ENCODE measurements around the gene ARVCF. TPM values are rescaled to one million over a fixed set of nuclear protein-coding genes. Genes with fewer than 3 reads are reported as not detected.

ARVCF gene
- total RNA-seq, 4 donors from 2014 or later, result 34.5 to 123 (median 111) TPM

GRCh38 chr22:19942157-19943081, 74.2 kb downstream of the ARVCF start:
- TF ChIP-seq, protein P1, sequence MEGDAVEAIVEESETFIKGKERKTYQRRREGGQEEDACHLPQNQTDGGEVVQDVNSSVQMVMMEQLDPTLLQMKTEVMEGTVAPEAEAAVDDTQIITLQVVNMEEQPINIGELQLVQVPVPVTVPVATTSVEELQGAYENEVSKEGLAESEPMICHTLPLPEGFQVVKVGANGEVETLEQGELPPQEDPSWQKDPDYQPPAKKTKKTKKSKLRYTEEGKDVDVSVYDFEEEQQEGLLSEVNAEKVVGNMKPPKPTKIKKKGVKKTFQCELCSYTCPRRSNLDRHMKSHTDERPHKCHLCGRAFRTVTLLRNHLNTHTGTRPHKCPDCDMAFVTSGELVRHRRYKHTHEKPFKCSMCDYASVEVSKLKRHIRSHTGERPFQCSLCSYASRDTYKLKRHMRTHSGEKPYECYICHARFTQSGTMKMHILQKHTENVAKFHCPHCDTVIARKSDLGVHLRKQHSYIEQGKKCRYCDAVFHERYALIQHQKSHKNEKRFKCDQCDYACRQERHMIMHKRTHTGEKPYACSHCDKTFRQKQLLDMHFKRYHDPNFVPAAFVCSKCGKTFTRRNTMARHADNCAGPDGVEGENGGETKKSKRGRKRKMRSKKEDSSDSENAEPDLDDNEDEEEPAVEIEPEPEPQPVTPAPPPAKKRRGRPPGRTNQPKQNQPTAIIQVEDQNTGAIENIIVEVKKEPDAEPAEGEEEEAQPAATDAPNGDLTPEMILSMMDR (IDR thresholded peaks at IDR 0.05), result no peak
- TF ChIP-seq POLR2A (IDR thresholded peaks at IDR 0.05), result peak in 1 of 2 donors; percentile 41
- Histone ChIP-seq H3K36me3 (no peaks in the 10 kb centered on the region), H3K9me3 (no peaks in the 10 kb centered on the region), H3K4me3 (replicated peaks in 1 of 3) (peak overlapping the region; percentile 28 to 73 (median 56)), H3K27ac (peak overlapping the region; percentile 87 to 89 (median 89)), H3K27me3 (no peaks in the 10 kb centered on the region), H3K4me1 (peaks cover 32 to 33% of the 10 kb centered on the region in 2 donors)
- intact Hi-C loops (cut with DNase I), result no loop called here
- 3% methylated on average over 7 to 8 of the region's 8 CpGs for WGBS, 2 donors
- peak; percentile 48 to 56 for DNase-seq

- H3K27me3 ChIP-seq, result no peaks in the 10 kb centered on the region
- WGBS, 2 donors, result 0 to 1% methylated on average over 11 to 23 of the region's 63 CpGs
- intact Hi-C loops (cut with DNase I), result no loop called here
- H3K36me3 ChIP-seq, result no peaks in the 10 kb centered on the region
- peaks cover 30% of the 10 kb centered on the region in 2 donors for H3K4me1 ChIP-seq
- H3K4me3 ChIP-seq (replicated peaks in 1 of 3), result peak within 1 kb of the TSS; percentile 28 to 73 (median 56)
- peak within 1 kb of the TSS; percentile 87 to 89 (median 89) for H3K27ac ChIP-seq
- peak; percentile 63 to 75 for DNase-seq
- TF ChIP-seq, protein P1 (IDR thresholded peaks at IDR 0.05), result no peak
- TF ChIP-seq POLR2A (IDR thresholded peaks at IDR 0.05), result peak in 1 of 2 donors; percentile 64
- H3K9me3 ChIP-seq, result no peaks in the 10 kb centered on the region
These were observed 75.1 kb downstream of the ARVCF start, which contains the start of the genes COMT and TXNRD2 for GRCh38 chr22:19941365-19942082. Gene COMT (plus strand): TSS chr22:19941772. CDS start chr22:19962527, 20,755 bp downstream. Gene TXNRD2 (minus strand): TSS chr22:19941818. CDS start chr22:19941803, 15 bp downstream.

- 76 to 77% methylated on average over 21 of the region's 21 CpGs for WGBS, 2 donors
- intact Hi-C loops (cut with DNase I), result no loop called here
- Histone ChIP-seq H3K4me3 (replicated peaks in 1 of 3) (peak overlapping the region; percentile 28 to 73 (median 56)), H3K27me3 (no peaks in the 10 kb centered on the region), H3K27ac (peak overlapping the region; percentile 87 to 89 (median 89)), H3K4me1 (peaks cover 30% of the 10 kb centered on the region in 2 donors), H3K36me3 (no peaks in the 10 kb centered on the region), H3K9me3 (no peaks in the 10 kb centered on the region)
- no peak for DNase-seq
- no peak for TF ChIP-seq POLR2A (IDR thresholded peaks at IDR 0.05)
- TF ChIP-seq, protein P1 (IDR thresholded peaks at IDR 0.05), result no peak
These were observed 75.9 kb downstream of the ARVCF start for GRCh38 chr22:19940536-19941364.

DNA sequence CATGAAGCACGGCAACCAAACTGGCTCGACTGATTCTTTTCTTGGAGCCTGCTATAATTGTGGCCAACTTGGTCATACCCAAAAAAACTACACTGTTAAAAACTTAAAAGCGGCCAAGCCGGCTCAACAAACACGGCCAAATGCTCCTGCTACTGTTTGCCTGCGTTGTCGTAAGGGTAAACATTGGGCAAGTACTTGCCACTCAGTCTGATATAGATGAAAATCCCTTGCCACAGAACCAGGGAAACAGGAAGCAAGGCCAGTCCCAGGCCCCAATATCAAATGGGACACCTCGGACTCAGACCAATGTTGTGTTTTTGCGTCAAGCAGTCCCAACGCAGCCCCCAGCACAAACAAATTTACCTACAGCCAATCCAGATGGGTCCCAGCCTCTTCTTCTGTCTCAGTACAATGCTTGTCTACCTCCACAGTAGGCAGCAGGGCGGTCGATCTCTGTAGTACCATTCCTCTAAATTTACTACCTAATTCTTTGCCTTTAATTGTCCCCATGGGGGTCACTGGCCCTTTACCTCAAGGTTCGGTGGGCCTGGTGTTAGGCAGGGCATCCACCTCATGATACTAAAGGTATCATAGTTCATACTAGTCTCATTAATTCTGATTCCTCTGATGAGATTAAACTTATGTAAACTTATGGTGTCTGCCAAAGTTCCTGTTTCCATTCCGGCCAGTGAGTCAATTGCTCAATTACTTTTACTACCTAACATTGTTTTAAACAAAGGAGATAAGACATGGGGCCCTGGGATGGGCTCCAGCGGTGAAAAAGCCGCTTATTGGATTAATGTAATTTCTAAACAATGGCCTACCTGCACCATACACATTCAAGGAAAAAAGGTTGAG, 78.8 kb downstream of the ARVCF start:
- TF ChIP-seq POLR2A (IDR thresholded peaks at IDR 0.05), result no peak
- TF ChIP-seq, protein P1 (IDR thresholded peaks at IDR 0.05), result no peak
- no peak for DNase-seq
- Histone ChIP-seq H3K4me3 (replicated peaks in 1 of 3) (no peak overlapping the region), H3K27ac (no peak overlapping the region), H3K4me1 (peaks cover 16 to 17% of the 10 kb centered on the region in 2 donors), H3K9me3 (no peaks in the 10 kb centered on the region), H3K27me3 (no peaks in the 10 kb centered on the region), H3K36me3 (no peaks in the 10 kb centered on the region)
- intact Hi-C loops (cut with DNase I), result no loop called here
- WGBS, 2 donors, result 92 to 94% methylated on average over 16 of the region's 16 CpGs
